GM19099 (cell line): ENCODE results near the gene RNF112.

Source experiments
- POLR2A ChIP-seq: IDR thresholded peaks from 3 replicates; pipeline ENCODE4 v1.6.1; 2011; ENCODE audit warnings: low read depth; ENCODE audit not compliant: insufficient read length; ENCODE audit errors: extremely low read depth

The RNF112 gene

GRCh38 chr17:19411631-19412030, 599 bp downstream of the RNF112 start:
- TF ChIP-seq POLR2A, result no peak

DNA sequence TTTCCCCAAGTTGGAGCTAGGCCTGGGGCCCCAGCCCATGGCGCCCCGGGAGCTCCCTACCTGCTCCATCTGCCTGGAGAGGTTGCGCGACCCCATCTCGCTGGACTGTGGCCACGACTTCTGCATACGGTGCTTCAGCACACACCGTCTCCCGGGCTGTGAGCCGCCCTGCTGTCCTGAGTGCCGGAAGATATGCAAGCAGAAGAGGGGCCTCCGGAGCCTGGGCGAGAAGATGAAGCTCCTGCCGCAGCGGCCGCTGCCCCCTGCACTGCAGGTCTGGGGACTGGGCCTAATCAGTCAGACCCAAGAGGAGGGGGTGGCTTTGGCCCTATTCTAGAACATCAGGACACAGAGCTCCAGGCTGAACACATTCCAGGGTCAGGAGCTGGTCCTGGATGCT, 1.5 kb downstream of the RNF112 start:
- no peak for TF ChIP-seq POLR2A

GRCh38 chr17:19412984-19413383, 2.0 kb downstream of the RNF112 start:
- no peak for TF ChIP-seq POLR2A

DNA sequence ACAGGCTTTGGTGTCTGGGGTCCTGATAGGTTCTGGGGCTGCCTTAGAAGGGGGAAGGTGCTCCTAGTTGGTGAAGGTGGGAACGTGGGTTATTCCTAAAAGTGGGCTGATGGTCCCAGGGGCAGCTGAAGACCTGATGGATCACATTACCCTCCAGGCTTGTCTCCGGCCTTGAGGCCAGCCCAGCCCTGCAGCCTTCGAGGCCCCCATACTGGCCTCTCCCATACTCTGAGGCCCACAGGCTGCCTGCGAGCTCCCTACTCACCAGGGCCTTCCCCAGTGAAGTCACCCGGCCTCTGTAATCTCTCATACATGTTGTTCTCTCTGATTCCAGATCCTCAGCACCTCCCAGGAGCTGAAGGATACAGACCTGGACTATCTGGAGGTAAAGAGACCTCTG, 2.7 kb downstream of the RNF112 start:
- no peak for TF ChIP-seq POLR2A

- no peak for TF ChIP-seq POLR2A
These were observed 3.6 kb downstream of the RNF112 start for GRCh38 chr17:19414396-19415280.

DNA sequence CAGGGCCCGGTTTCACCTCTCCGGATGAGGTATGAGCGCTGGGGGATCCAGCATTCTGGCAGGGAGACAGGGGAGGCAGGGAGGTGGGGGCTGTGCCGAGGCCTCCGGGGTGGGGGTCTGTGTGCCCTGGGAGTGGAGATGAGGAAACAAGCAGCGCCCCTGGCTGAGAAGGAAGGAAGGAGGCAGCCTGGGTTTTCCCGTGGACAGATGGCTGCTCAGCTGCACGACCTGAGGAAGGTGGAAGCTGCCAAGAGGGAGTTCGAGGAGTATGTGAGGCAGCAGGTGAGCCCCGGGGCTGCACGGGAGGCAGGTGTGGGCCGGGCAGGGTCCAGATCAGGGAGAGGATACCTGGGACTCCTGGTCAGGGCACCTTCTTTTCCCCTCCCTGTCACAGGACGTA, 4.3 kb downstream of the RNF112 start:
- no peak for TF ChIP-seq POLR2A

GRCh38 chr17:19415806-19416775, 5.1 kb downstream of the RNF112 start:
- TF ChIP-seq POLR2A, result no peak

GRCh38 chr17:19417611-19418010, 6.6 kb downstream of the RNF112 start:
- TF ChIP-seq POLR2A, result no peak

DNA sequence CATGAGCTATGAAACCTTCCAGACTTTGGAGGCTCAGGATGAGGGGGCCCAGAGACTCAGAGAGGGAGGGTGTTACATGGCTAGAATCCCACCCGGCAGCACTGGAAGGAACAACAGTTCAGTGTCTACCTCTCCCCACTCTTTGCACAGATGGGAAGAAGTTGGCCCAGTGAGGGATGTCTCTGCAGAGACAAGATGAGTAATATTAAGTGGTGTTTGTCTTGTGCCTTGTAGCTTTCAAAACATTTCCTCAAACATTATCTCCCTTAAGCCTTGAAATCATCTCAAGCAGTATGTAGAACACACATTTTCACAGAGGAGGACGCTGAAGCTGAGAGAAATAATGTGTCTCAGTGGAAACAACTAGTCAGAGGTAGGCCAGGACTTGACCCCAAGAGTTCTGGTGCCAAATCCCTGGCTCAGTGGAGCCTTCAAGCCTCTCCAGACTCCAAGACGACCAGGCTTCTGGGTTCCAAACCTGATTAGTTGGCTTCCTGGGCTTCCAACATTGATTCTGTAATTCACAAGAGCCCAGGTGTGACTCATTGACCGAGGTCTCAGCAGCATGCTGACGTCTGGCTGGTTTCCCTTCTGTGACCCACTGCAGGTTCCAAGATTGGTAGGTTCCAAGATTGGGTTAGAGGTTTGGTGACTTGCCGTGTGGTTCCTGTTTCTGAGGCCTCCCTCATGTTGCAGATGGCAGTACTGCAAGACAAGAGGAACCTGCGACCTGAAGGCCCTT, 7.4 kb downstream of the RNF112 start:
- no peak for TF ChIP-seq POLR2A

GRCh38 chr17:19421219-19421618, 10.2 kb downstream of the RNF112 start:
- no peak for TF ChIP-seq POLR2A

- TF ChIP-seq POLR2A, result no peak
These were observed 10.9 kb downstream of the RNF112 start for GRCh38 chr17:19421926-19422325.

GRCh38 chr17:19424934-19425868, 14.2 kb downstream of the RNF112 start:
- no peak for TF ChIP-seq POLR2A

- no peak for TF ChIP-seq POLR2A
These were observed 15.6 kb downstream of the RNF112 start for GRCh38 chr17:19426631-19427030.

DNA sequence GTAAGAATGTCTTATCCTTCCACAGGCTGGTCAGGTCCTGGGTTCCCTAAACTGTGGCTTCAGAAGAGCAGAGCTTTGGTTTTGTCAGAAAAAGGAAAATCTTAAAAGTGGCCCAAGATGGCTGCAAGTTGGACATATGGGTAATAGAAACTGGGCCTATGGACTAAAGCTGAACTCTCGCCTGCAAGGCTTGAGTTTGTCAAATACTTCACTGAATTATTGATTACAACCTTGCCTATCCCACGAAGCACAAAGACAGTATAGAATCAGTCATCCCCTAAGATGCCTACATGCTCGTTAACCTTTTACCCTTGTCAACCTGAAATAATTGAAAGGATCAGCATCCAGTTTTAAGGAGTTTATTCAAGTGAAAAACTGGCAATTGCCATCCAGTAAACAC, 20.7 kb downstream of the RNF112 start:
- no peak for TF ChIP-seq POLR2A
